Testis (tissue), 3 donors: ENCODE data around the gene PPP1R7. TPM values are rescaled to one million over a fixed set of nuclear protein-coding genes. Genes with fewer than 3 reads are reported as not detected.

Experiments
- DNase-seq: peaks from one replicate; pipeline ENCODE4 v3.0.0-alpha.2; 2019
- H3K27ac ChIP-seq, 2 donors: fragments of 200-600 bp; sonication (generic); one replicate each; pipeline ENCODE4 v1.5.1; 2019
- H3K27me3 ChIP-seq: fragments of 200-600 bp; sonication (generic); one replicate; pipeline ENCODE4 v1.5.1; 2019
- H3K36me3 ChIP-seq: fragments of 200-600 bp; sonication (generic); one replicate; pipeline ENCODE4 v1.5.1; 2017; ENCODE audit warnings: low read depth; ENCODE audit errors: missing control alignments
- H3K4me1 ChIP-seq: fragments of 200-600 bp; sonication (generic); one replicate; pipeline ENCODE4 v1.5.1; 2019
- H3K4me3 ChIP-seq, 2 donors: fragments of 200-600 bp; sonication (generic); one replicate each; pipeline ENCODE4 v1.5.1; 2017 to 2019
- H3K9me3 ChIP-seq: fragments of 200-600 bp; sonication (generic); one replicate; pipeline ENCODE4 v1.5.1; 2017
- CTCF ChIP-seq, 3 experiments: fragments of 450-650 bp in 2 of 3; fragments of 200-600 bp in 1 of 3; sonication (generic) in 1 of 3; IDR thresholded peaks; one replicate each; pipeline ENCODE4 v1.5.1; 2016 to 2019; ENCODE audit warnings: antibody characterized with exemption in 3 of 3, mild to moderate bottlenecking in 2 of 3, moderate library complexity in 1 of 3
- POLR2A ChIP-seq: fragments of 450-650 bp; IDR thresholded peaks from one replicate; pipeline ENCODE4 v1.6.1; 2017; ENCODE audit warnings: antibody characterized with exemption, mild to moderate bottlenecking, moderate library complexity
- WGBS, 2 donors: methylation state at CpG; one replicate each; pipeline ENCODE4 v1.1.5; 2018; 5-methylcytosine and 5-hydroxymethylcytosine counted together
- intact Hi-C: fragments of 100-400 bp; cut with DNase I; formaldehyde crosslinking; loops from one replicate; pipeline ENCODE4 v1.15.1; 2023; ENCODE audit warnings: low total_unique reads
- polyA plus RNA-seq: library from polyadenylated mRNA; stranded (reverse); fragments of 350-450 nt; fragmentation: Illumina TruSeq; extraction: RNeasy Lipid Tissue Mini Kit (QIAGEN cat#74804); gene quantifications from one replicate; pipeline ENCODE4 v1.2.3, GENCODE V29; 2014; ENCODE audit warnings: low read depth, low replicate concordance; ENCODE audit not compliant: insufficient read depth
- total RNA-seq, 2 donors: library from RNA; depleted of rRNA; stranded (reverse); fragments of >200 nt; gene quantifications; one replicate each; pipeline ENCODE4 v1.2.3, GENCODE V29; 2016

PPP1R7 gene
- total and polyA plus RNA-seq, 3 donors from 2014 or later = 100 to 358 (median 139) TPM

- DNase-seq = no peak
- Histone ChIP-seq H3K27me3 (no peaks in the 10 kb centered on the region), H3K9me3 (no peaks in the 10 kb centered on the region), H3K4me3 (no peak overlapping the region), H3K4me1 (peaks cover 23% of the 10 kb centered on the region), H3K36me3 (no peaks in the 10 kb centered on the region), H3K27ac (no peak overlapping the region)
- WGBS, 2 donors = 90 to 91% methylated on average over 17 to 24 of the region's 24 CpGs
- intact Hi-C loops = no loop called here
- TF ChIP-seq POLR2A (no peak), CTCF (IDR thresholded peaks at IDR 0.05) (no peak)
Observed at GRCh38 chr2:241139531-241140444, 10.5 kb upstream of the PPP1R7 start.

- Histone ChIP-seq H3K27ac (no peak overlapping the region), H3K4me3 (no peak overlapping the region), H3K9me3 (no peaks in the 10 kb centered on the region), H3K4me1 (peaks cover 21% of the 10 kb centered on the region), H3K27me3 (no peaks in the 10 kb centered on the region), H3K36me3 (no peaks in the 10 kb centered on the region)
- no peak for DNase-seq
- intact Hi-C loops = no loop called here
- WGBS, 2 donors = 92 to 94% methylated on average over 9 to 10 of the region's 10 CpGs
- TF ChIP-seq POLR2A = no peak
Observed at GRCh38 chr2:241140445-241140840, 9.8 kb upstream of the PPP1R7 start.

GRCh38 chr2:241141214-241141770 lies 9.0 kb upstream of the PPP1R7 start:
- intact Hi-C loops = no loop called here
- H3K27ac ChIP-seq = no peak overlapping the region
- no peak overlapping the region for H3K4me3 ChIP-seq
- WGBS, 2 donors = 95% methylated on average over 12 to 14 of the region's 14 CpGs
- no peak for DNase-seq
- no peaks in the 10 kb centered on the region for H3K27me3 ChIP-seq
- H3K9me3 ChIP-seq = no peaks in the 10 kb centered on the region
- no peaks in the 10 kb centered on the region for H3K36me3 ChIP-seq
- peaks cover 12% of the 10 kb centered on the region for H3K4me1 ChIP-seq
- TF ChIP-seq CTCF (IDR thresholded peaks at IDR 0.05) (no peak), POLR2A (no peak)

GRCh38 chr2:241142063-241142462 lies 8.2 kb upstream of the PPP1R7 start:
- no peak for TF ChIP-seq POLR2A
- TF ChIP-seq CTCF (IDR thresholded peaks at IDR 0.05) = no peak
- Histone ChIP-seq H3K27ac (no peak overlapping the region), H3K9me3 (no peaks in the 10 kb centered on the region), H3K4me1 (peaks cover 4% of the 10 kb centered on the region), H3K36me3 (no peaks in the 10 kb centered on the region), H3K27me3 (no peaks in the 10 kb centered on the region), H3K4me3 (no peak overlapping the region)
- intact Hi-C loops = no loop called here
- DNase-seq = no peak
- 89 to 94% methylated on average over 6 of the region's 6 CpGs for WGBS, 2 donors

GRCh38 chr2:241142593-241142992 lies 7.7 kb upstream of the PPP1R7 start:
- Histone ChIP-seq H3K4me1 (peaks cover under 1% of the 10 kb centered on the region), H3K4me3 (no peak overlapping the region), H3K36me3 (no peaks in the 10 kb centered on the region), H3K27ac (no peak overlapping the region), H3K27me3 (no peaks in the 10 kb centered on the region), H3K9me3 (no peaks in the 10 kb centered on the region)
- no peak for DNase-seq
- intact Hi-C loops = no loop called here
- TF ChIP-seq CTCF (IDR thresholded peaks at IDR 0.05) (no peak), POLR2A (no peak)
- WGBS, 2 donors = 94 to 100% methylated on average over 4 to 9 of the region's 9 CpGs
